ENCODE measurements around the gene GNG13. TPM values are rescaled to one million over a fixed set of nuclear protein-coding genes. Genes with fewer than 3 reads are reported as not detected.

The GNG13 gene
- total RNA-seq, 1 donor from 2014 or later, result not detected

GRCh38 chr16:798666-799065 lies 1.9 kb downstream of the GNG13 start:
- H3K27me3 Mint-ChIP-seq (ENCODE audit: insufficient read depth, low read depth), result peaks cover 3% of the 10 kb centered on the region
- no peak overlapping the region for H3K4me2 ChIP-seq
- H3K27ac Mint-ChIP-seq, result no peak overlapping the region
- no peak overlapping the region for H3K9ac ChIP-seq
- H3K4me1 ChIP-seq, result peaks cover 18% of the 10 kb centered on the region
- peaks cover 3% of the 10 kb centered on the region for H3K36me3 Mint-ChIP-seq
- no peak overlapping the region for H2AFZ ChIP-seq (replicated peaks)
- peaks cover 43% of the 10 kb centered on the region for H4K20me1 ChIP-seq (ENCODE audit: low read depth)
- no peaks in the 10 kb centered on the region for H3K4me1 Mint-ChIP-seq
- no peaks in the 10 kb centered on the region for H3K9me3 Mint-ChIP-seq
- DNase-seq (ENCODE audit: low spot score), result no peak
- H3K4me3 Mint-ChIP-seq, result no peak overlapping the region
- H3K79me2 ChIP-seq (ENCODE audit: low read depth), result no peaks in the 10 kb centered on the region
- no peak overlapping the region for H3K4me3 ChIP-seq
- no peaks in the 10 kb centered on the region for H3K9me3 ChIP-seq (ENCODE audit: low read depth)
- H3K36me3 ChIP-seq, result no peaks in the 10 kb centered on the region
- TF ChIP-seq EZH2 (IDR thresholded peaks at IDR 0.05) (no peak), EZH2phosphoT487 (IDR thresholded peaks at IDR 0.05) (no peak), CTCF (IDR thresholded peaks at IDR 0.05) (no peak)
- H3K27ac ChIP-seq, result no peak overlapping the region
- peaks cover 48% of the 10 kb centered on the region for H3K27me3 ChIP-seq
- H3F3A ChIP-seq (ENCODE audit: low read depth), result peaks cover 10% of the 10 kb centered on the region

GRCh38 chr16:797686-798085 lies 2.8 kb downstream of the GNG13 start:
- TF ChIP-seq CTCF (IDR thresholded peaks at IDR 0.05) (no peak), EZH2 (IDR thresholded peaks at IDR 0.05) (no peak), EZH2phosphoT487 (IDR thresholded peaks at IDR 0.05) (no peak)

GRCh38 chr16:797120-797420 lies 3.5 kb downstream of the GNG13 start:
- Mint-ChIP-seq H3K9me3 (no peaks in the 10 kb centered on the region), H3K27ac (no peak overlapping the region), H3K27me3 (ENCODE audit: insufficient read depth, low read depth) (peaks cover 5% of the 10 kb centered on the region), H3K4me3 (no peak overlapping the region), H3K4me1 (no peaks in the 10 kb centered on the region), H3K36me3 (peaks cover 3% of the 10 kb centered on the region)
- Histone ChIP-seq H3K4me2 (no peak overlapping the region), H3K27me3 (peaks cover 33% of the 10 kb centered on the region), H3K4me3 (no peak overlapping the region), H3K27ac (no peak overlapping the region), H3F3A (ENCODE audit: low read depth) (peaks cover 10% of the 10 kb centered on the region), H3K36me3 (no peaks in the 10 kb centered on the region), H3K9me3 (ENCODE audit: low read depth) (no peaks in the 10 kb centered on the region), H3K4me1 (peaks cover 18% of the 10 kb centered on the region), H4K20me1 (ENCODE audit: low read depth) (peaks cover 43% of the 10 kb centered on the region), H2AFZ (replicated peaks) (no peak overlapping the region), H3K79me2 (ENCODE audit: low read depth) (no peaks in the 10 kb centered on the region), H3K9ac (no peak overlapping the region)
- no peak for DNase-seq (ENCODE audit: low spot score)
- TF ChIP-seq EZH2phosphoT487 (IDR thresholded peaks at IDR 0.05) (no peak), CTCF (IDR thresholded peaks at IDR 0.05) (no peak), EZH2 (IDR thresholded peaks at IDR 0.05) (no peak)

More at GRCh38 chr16:797686-798085, 2.8 kb downstream of the GNG13 start:
- H3K9me3 ChIP-seq (ENCODE audit: low read depth), result no peaks in the 10 kb centered on the region
- H3F3A ChIP-seq (ENCODE audit: low read depth), result peaks cover 10% of the 10 kb centered on the region
- H2AFZ ChIP-seq (replicated peaks), result no peak overlapping the region
- no peak overlapping the region for H3K27ac ChIP-seq
- H3K36me3 ChIP-seq, result no peaks in the 10 kb centered on the region
- no peaks in the 10 kb centered on the region for H3K79me2 ChIP-seq (ENCODE audit: low read depth)
- H3K27me3 Mint-ChIP-seq (ENCODE audit: insufficient read depth, low read depth), result peaks cover 5% of the 10 kb centered on the region
- no peak overlapping the region for H3K27ac Mint-ChIP-seq
- no peak overlapping the region for H3K9ac ChIP-seq
- no peaks in the 10 kb centered on the region for H3K9me3 Mint-ChIP-seq
- no peaks in the 10 kb centered on the region for H3K4me1 Mint-ChIP-seq
- H3K4me3 Mint-ChIP-seq, result peak overlapping the region; percentile 18
- H3K4me3 ChIP-seq, result no peak overlapping the region
- no peak for DNase-seq (ENCODE audit: low spot score)
- peaks cover 18% of the 10 kb centered on the region for H3K4me1 ChIP-seq
- H3K36me3 Mint-ChIP-seq, result peaks cover 3% of the 10 kb centered on the region
- no peak overlapping the region for H3K4me2 ChIP-seq
- H3K27me3 ChIP-seq, result peaks cover 39% of the 10 kb centered on the region
- peaks cover 43% of the 10 kb centered on the region for H4K20me1 ChIP-seq (ENCODE audit: low read depth)
